Adrenal gland (tissue), 5 donors: ENCODE data around the gene NUBP2.

ENCODE experiments used
- POLR2A ChIP-seq, 2 donors: fragments of 450-650 bp; IDR thresholded peaks; one replicate each; pipeline ENCODE4 v1.6.1; 2017; ENCODE audit warnings: antibody characterized with exemption in 2 of 2, mild to moderate bottlenecking in 2 of 2, moderate library complexity in 1 of 2
- TF ChIP-seq, protein P1 (sequence below), 6 experiments: fragments of 450-650 bp in 4 of 6; fragments of 200-600 bp in 2 of 6; sonication (generic) in 1 of 6; IDR thresholded peaks; 1 replicate in 5 of 6; 2 replicates in 1 of 6; pipeline versions ENCODE4 v1.5.1 to v1.8.0; 2016 to 2021; ENCODE audit warnings: antibody characterized with exemption in 6 of 6, mild to moderate bottlenecking in 2 of 6, moderate library complexity in 1 of 6
- donor health status: DM: no; HTN: no; CAD: no.

DNA sequence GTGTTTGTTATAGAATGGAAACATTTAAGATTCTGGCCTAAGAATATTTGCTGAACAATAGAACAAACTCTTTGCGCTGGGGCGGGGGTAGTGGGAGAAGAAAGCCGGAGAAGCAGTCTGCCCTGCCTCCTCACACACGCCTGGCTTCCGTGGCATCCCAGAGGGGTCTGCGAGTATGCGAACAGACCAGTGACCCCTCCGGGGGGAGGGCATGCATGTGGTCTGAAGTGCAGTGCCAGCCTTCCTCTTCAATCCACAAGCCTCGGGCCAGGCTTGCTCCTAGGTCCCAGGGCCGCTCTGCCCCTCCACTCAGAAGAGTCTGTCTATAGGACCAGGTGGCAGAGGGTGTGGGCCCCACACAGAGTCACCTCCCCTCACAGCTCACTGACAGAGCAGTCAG is 24.9 kb downstream of the NUBP2 start:
- TF ChIP-seq, protein P1, sequence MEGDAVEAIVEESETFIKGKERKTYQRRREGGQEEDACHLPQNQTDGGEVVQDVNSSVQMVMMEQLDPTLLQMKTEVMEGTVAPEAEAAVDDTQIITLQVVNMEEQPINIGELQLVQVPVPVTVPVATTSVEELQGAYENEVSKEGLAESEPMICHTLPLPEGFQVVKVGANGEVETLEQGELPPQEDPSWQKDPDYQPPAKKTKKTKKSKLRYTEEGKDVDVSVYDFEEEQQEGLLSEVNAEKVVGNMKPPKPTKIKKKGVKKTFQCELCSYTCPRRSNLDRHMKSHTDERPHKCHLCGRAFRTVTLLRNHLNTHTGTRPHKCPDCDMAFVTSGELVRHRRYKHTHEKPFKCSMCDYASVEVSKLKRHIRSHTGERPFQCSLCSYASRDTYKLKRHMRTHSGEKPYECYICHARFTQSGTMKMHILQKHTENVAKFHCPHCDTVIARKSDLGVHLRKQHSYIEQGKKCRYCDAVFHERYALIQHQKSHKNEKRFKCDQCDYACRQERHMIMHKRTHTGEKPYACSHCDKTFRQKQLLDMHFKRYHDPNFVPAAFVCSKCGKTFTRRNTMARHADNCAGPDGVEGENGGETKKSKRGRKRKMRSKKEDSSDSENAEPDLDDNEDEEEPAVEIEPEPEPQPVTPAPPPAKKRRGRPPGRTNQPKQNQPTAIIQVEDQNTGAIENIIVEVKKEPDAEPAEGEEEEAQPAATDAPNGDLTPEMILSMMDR (IDR thresholded peaks at IDR 0.05) = no peak
- TF ChIP-seq POLR2A (IDR thresholded peaks at IDR 0.05) = no peak
